ENCODE measurements around the gene ACTN4.

Gene ACTN4

GRCh38 chr19:38774181-38774950 lies 126.9 kb downstream of the ACTN4 start:
- DNase-seq = no peak

- no peak for DNase-seq
Measured at GRCh38 chr19:38778733-38779132, 131.3 kb downstream of the ACTN4 start.

GRCh38 chr19:38780443-38780842 lies 133.0 kb downstream of the ACTN4 start:
- DNase-seq = no peak

- DNase-seq = no peak
Measured at GRCh38 chr19:38781058-38781457, 133.6 kb downstream of the ACTN4 start.
